Measurements from ENCODE around the gene XYLT1. TPM values are rescaled to one million over a fixed set of nuclear protein-coding genes. Genes with fewer than 3 reads are reported as not detected.

Gene XYLT1
- total RNA-seq, 1 donor from 2014 or later = under 0.01 TPM

- DNase-seq (ENCODE audit: low read depth) (no peak), FAIRE-seq (no peak)
- no peaks in the 10 kb centered on the region for H3K36me3 ChIP-seq (ENCODE audit: control insufficient read depth, insufficient read depth, low read length)
- TF ChIP-seq CTCF (IDR thresholded peaks at IDR 0.05; ENCODE audit: insufficient read depth, low read length, severe bottlenecking) = no peak
- H3K4me3 ChIP-seq (ENCODE audit: low read depth, low read length) = no peak overlapping the region
- H3K27me3 ChIP-seq (ENCODE audit: control insufficient read depth, insufficient read depth, low read length) = no peaks in the 10 kb centered on the region
These were observed 176.8 kb downstream of the XYLT1 start for GRCh38 chr16:17293813-17294558.

GRCh38 chr16:17291289-17291688 lies 179.5 kb downstream of the XYLT1 start:
- Histone ChIP-seq H3K36me3 (ENCODE audit: control insufficient read depth, insufficient read depth, low read length) (no peaks in the 10 kb centered on the region), H3K4me3 (ENCODE audit: low read depth, low read length) (no peak overlapping the region), H3K27me3 (ENCODE audit: control insufficient read depth, insufficient read depth, low read length) (no peaks in the 10 kb centered on the region)
- no peak for TF ChIP-seq CTCF (IDR thresholded peaks at IDR 0.05; ENCODE audit: insufficient read depth, low read length, severe bottlenecking)
- FAIRE-seq (no peak), DNase-seq (ENCODE audit: low read depth) (no peak)

- FAIRE-seq (no peak), DNase-seq (ENCODE audit: low read depth) (no peak)
- no peak for TF ChIP-seq CTCF (IDR thresholded peaks at IDR 0.05; ENCODE audit: insufficient read depth, low read length, severe bottlenecking)
- Histone ChIP-seq H3K36me3 (ENCODE audit: control insufficient read depth, insufficient read depth, low read length) (no peaks in the 10 kb centered on the region), H3K4me3 (ENCODE audit: low read depth, low read length) (no peak overlapping the region), H3K27me3 (ENCODE audit: control insufficient read depth, insufficient read depth, low read length) (no peaks in the 10 kb centered on the region)
These were observed 180.8 kb downstream of the XYLT1 start for GRCh38 chr16:17289674-17290635.

- no peak for DNase-seq (ENCODE audit: low read depth)
- no peak for TF ChIP-seq CTCF (IDR thresholded peaks at IDR 0.05; ENCODE audit: insufficient read depth, low read length, severe bottlenecking)
- H3K4me3 ChIP-seq (ENCODE audit: low read depth, low read length) = no peak overlapping the region
- no peak for FAIRE-seq
- no peaks in the 10 kb centered on the region for H3K36me3 ChIP-seq (ENCODE audit: control insufficient read depth, insufficient read depth, low read length)
- no peaks in the 10 kb centered on the region for H3K27me3 ChIP-seq (ENCODE audit: control insufficient read depth, insufficient read depth, low read length)
These were observed 181.7 kb downstream of the XYLT1 start for GRCh38 chr16:17289050-17289449.

GRCh38 chr16:17287166-17287800 lies 183.5 kb downstream of the XYLT1 start:
- H3K36me3 ChIP-seq (ENCODE audit: control insufficient read depth, insufficient read depth, low read length) = no peaks in the 10 kb centered on the region
- DNase-seq (ENCODE audit: low read depth) (no peak), FAIRE-seq (no peak)
- H3K4me3 ChIP-seq (ENCODE audit: low read depth, low read length) = no peak overlapping the region
- no peak for TF ChIP-seq CTCF (IDR thresholded peaks at IDR 0.05; ENCODE audit: insufficient read depth, low read length, severe bottlenecking)
- H3K27me3 ChIP-seq (ENCODE audit: control insufficient read depth, insufficient read depth, low read length) = no peaks in the 10 kb centered on the region

Measured in bronchial epithelial cell (primary cell).